Middle frontal gyrus (tissue), 1 donor: ENCODE results near the gene PPP6R3.
"Not testable (repeated sequence)": the region's sequence is repeated elsewhere in the genome, so short reads cannot be mapped to it uniquely, and the experiment has no call there.

Source experiments
- DNase-seq: peaks from one replicate; pipeline ENCODE4 v3.0.0-alpha.2; 2015; ENCODE audit warnings: low spot score; ENCODE audit errors: extremely low spot score

The PPP6R3 gene

GRCh38 chr11:68524681-68525080, 64.1 kb downstream of the PPP6R3 start:
- no peak for DNase-seq

- DNase-seq = no peak
These were observed 64.8 kb downstream of the PPP6R3 start for GRCh38 chr11:68525336-68525735.

GRCh38 chr11:68525930-68526329, 65.4 kb downstream of the PPP6R3 start:
- DNase-seq = no peak

- DNase-seq = no peak
These were observed 67.0 kb downstream of the PPP6R3 start for GRCh38 chr11:68527585-68527984.

- no peak for DNase-seq
These were observed 68.1 kb downstream of the PPP6R3 start for GRCh38 chr11:68528630-68529029.

GRCh38 chr11:68531129-68531693, 70.7 kb downstream of the PPP6R3 start:
- DNase-seq = no peak

- DNase-seq = no peak
These were observed 72.3 kb downstream of the PPP6R3 start for GRCh38 chr11:68532727-68533369.

- no peak for DNase-seq
These were observed 73.4 kb downstream of the PPP6R3 start for GRCh38 chr11:68533945-68534344.

GRCh38 chr11:68535098-68535497, 74.5 kb downstream of the PPP6R3 start:
- no peak for DNase-seq

- DNase-seq = no peak
These were observed 76.2 kb downstream of the PPP6R3 start for GRCh38 chr11:68536706-68537105.

- no peak for DNase-seq
These were observed 77.5 kb downstream of the PPP6R3 start for GRCh38 chr11:68538025-68538424.

- DNase-seq = no peak
These were observed 78.8 kb downstream of the PPP6R3 start for GRCh38 chr11:68539395-68539794.

GRCh38 chr11:68540504-68540903, 80.0 kb downstream of the PPP6R3 start:
- not testable (repeated sequence) for DNase-seq

- DNase-seq = no peak
These were observed 80.6 kb downstream of the PPP6R3 start for GRCh38 chr11:68541116-68541515.

- DNase-seq = no peak
These were observed 81.4 kb downstream of the PPP6R3 start for GRCh38 chr11:68541991-68542390.

- no peak for DNase-seq
These were observed 82.1 kb downstream of the PPP6R3 start for GRCh38 chr11:68542617-68543016.

- DNase-seq = no peak
These were observed 83.0 kb downstream of the PPP6R3 start for GRCh38 chr11:68543594-68543993.

GRCh38 chr11:68545347-68545746, 84.8 kb downstream of the PPP6R3 start:
- no peak for DNase-seq

- no peak for DNase-seq
These were observed 85.2 kb downstream of the PPP6R3 start for GRCh38 chr11:68545796-68546195.

GRCh38 chr11:68546555-68546954, 86.0 kb downstream of the PPP6R3 start:
- no peak for DNase-seq

- no peak for DNase-seq
These were observed 89.4 kb downstream of the PPP6R3 start for GRCh38 chr11:68549789-68550484.

- DNase-seq = no peak
These were observed 89.9 kb downstream of the PPP6R3 start for GRCh38 chr11:68550485-68550817.

GRCh38 chr11:68551223-68551622, 90.7 kb downstream of the PPP6R3 start:
- DNase-seq = no peak
